ENCODE measurements around the gene CDK14.
"Not testable (repeated sequence)": the region's sequence is repeated elsewhere in the genome, so short reads cannot be mapped to it uniquely, and the experiment has no call there.

The CDK14 gene

GRCh38 chr7:90903841-90904240 lies 307.7 kb downstream of the CDK14 start:
- Histone ChIP-seq H2AFZ (ENCODE audit: low read length, unreplicated experiment) (no peak overlapping the region), H3K4me1 (ENCODE audit: control insufficient read depth, insufficient read depth, low read length, unreplicated experiment) (no peaks in the 10 kb centered on the region), H3K4me3 (ENCODE audit: low read depth, low read length) (no peak overlapping the region), H3K27me3 (ENCODE audit: insufficient read depth, low read length) (no peaks in the 10 kb centered on the region), H3K79me2 (ENCODE audit: control insufficient read depth, insufficient read depth, low read length, unreplicated experiment) (no peaks in the 10 kb centered on the region), H3K36me3 (ENCODE audit: insufficient read depth, low read length) (peaks cover 3% of the 10 kb centered on the region; the same call in 1 of the 2 replicates), H3K27ac (ENCODE audit: low read depth, low read length) (no peak overlapping the region)

DNA sequence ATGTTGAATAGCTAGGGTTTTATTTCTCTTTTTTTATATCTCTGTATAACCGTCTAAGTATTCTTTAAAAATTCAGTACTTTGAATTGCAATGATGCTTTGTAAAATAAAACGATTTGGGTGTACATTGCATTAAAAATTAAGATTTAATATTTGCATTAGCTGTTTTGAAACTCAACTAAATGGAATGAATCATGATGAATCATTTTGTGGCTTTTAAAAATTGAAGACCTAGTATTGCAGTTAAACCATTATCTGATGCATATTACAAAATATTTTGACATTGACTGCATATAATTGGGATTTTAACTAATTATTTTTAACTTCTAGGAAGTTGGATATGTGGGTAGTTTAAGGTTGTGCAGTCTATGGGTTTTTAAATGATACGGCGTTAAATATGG lies 314.0 kb downstream of the CDK14 start:
- Histone ChIP-seq H3K27me3 (ENCODE audit: insufficient read depth, low read length) (no peaks in the 10 kb centered on the region), H2AFZ (ENCODE audit: low read length, unreplicated experiment) (no peak overlapping the region), H3K27ac (ENCODE audit: low read depth, low read length) (no peak overlapping the region), H3K79me2 (ENCODE audit: control insufficient read depth, insufficient read depth, low read length, unreplicated experiment) (no peaks in the 10 kb centered on the region), H3K4me3 (ENCODE audit: low read depth, low read length) (no peak overlapping the region), H3K4me1 (ENCODE audit: control insufficient read depth, insufficient read depth, low read length, unreplicated experiment) (peaks cover 15% of the 10 kb centered on the region), H3K36me3 (ENCODE audit: insufficient read depth, low read length) (0 out of 2 replicates have a peak, but pooled peaks cover 3% of the 10 kb centered on the region)

DNA sequence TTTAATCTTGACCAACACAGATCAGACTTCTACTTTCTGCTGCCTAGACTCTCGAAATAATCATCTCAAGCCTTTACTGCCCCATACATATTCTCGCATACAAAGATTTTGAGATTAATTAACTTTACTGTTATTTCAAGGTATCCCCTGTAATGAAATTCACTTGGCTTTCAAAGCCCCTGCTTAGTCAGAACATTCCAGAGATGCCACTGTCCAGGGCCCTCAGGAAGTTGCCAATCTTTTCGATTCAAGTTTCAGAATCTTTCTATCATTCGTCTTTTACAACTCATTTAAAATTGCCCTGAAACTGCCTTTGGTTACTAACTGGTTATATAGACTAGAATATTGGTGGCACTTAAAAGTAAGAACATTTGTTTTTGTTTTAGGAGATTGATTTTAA lies 320.2 kb downstream of the CDK14 start:
- H3K27me3 ChIP-seq (ENCODE audit: insufficient read depth, low read length) = no peaks in the 10 kb centered on the region
- no peaks in the 10 kb centered on the region for H3K79me2 ChIP-seq (ENCODE audit: control insufficient read depth, insufficient read depth, low read length, unreplicated experiment)
- H3K4me3 ChIP-seq (ENCODE audit: low read depth, low read length) = no peak overlapping the region
- H3K36me3 ChIP-seq (ENCODE audit: insufficient read depth, low read length) = peaks cover 3% of the 10 kb centered on the region
- peaks cover 12% of the 10 kb centered on the region for H3K4me1 ChIP-seq (ENCODE audit: control insufficient read depth, insufficient read depth, low read length, unreplicated experiment)
- H3K27ac ChIP-seq (ENCODE audit: low read depth, low read length) = no peak overlapping the region
- H2AFZ ChIP-seq (ENCODE audit: low read length, unreplicated experiment) = no peak overlapping the region

DNA sequence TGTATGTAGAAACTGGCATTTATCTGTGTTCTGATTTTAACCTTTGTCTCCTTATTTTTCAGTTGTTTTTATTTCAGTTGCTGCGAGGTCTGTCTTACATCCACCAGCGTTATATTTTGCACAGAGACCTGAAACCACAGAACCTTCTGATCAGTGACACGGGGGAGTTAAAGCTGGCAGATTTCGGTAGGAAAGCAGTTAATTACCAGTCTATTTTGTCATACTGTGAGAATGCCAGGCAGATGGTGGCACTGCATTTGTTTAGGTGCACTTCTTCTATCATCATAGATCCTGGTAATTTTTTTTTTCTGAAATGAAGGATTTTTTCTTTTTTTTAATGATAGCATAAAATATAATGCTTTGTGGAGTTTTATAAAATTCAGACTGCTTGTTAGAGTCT lies 321.4 kb downstream of the CDK14 start:
- no peaks in the 10 kb centered on the region for H3K79me2 ChIP-seq (ENCODE audit: control insufficient read depth, insufficient read depth, low read length, unreplicated experiment)
- H3K4me1 ChIP-seq (ENCODE audit: control insufficient read depth, insufficient read depth, low read length, unreplicated experiment) = peaks cover 12% of the 10 kb centered on the region

DNA sequence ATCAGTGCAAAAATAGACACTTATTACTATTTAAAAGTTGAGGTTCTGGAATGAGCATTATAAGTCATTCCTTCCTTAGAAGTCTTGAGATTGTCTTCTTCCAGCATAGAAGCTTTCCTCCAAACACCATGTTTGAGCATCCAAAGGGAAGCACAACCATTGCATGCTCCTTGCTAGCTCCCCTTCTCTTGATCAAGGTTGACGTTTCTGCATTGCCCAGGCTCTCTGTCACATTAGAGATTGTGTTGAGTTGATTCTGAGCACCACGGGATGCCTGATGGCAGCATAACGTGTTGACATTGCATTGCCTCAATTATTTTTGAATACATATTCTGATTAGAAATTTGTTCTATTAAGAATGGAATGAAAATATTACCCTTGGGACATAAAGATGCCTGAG lies 322.2 kb downstream of the CDK14 start:
- no peak overlapping the region for H2AFZ ChIP-seq (ENCODE audit: low read length, unreplicated experiment)
- no peak overlapping the region for H3K27ac ChIP-seq (ENCODE audit: low read depth, low read length)

More for the DNA sequence above, 321.4 kb downstream of the CDK14 start:
- no peak overlapping the region for H2AFZ ChIP-seq (ENCODE audit: low read length, unreplicated experiment)
- H3K36me3 ChIP-seq (ENCODE audit: insufficient read depth, low read length) = peaks cover 6% of the 10 kb centered on the region
- H3K4me3 ChIP-seq (ENCODE audit: low read depth, low read length) = no peak overlapping the region
- H3K27me3 ChIP-seq (ENCODE audit: insufficient read depth, low read length) = no peaks in the 10 kb centered on the region
- H3K27ac ChIP-seq (ENCODE audit: low read depth, low read length) = no peak overlapping the region

DNA sequence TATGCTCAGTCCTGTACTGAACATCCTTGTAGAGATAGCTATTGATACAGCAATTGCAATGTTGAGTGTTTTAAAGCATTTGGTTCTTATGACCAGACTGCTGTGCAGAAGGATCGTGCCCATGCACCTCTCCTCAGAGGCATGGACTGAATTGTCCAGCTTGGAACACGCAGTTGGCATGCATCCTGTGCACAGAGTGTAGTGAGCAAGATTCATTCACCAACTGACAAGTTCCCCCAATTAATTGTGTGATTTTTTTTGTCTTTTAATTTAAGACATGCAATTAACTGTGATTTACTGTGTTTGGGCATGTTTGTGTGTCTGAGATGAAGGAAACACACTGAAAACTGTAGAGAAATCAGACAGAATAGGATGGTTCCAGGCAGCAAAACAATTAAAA lies 323.7 kb downstream of the CDK14 start:
- Histone ChIP-seq H3K36me3 (ENCODE audit: insufficient read depth, low read length) (peaks cover 6% of the 10 kb centered on the region), H3K79me2 (ENCODE audit: control insufficient read depth, insufficient read depth, low read length, unreplicated experiment) (no peaks in the 10 kb centered on the region), H2AFZ (ENCODE audit: low read length, unreplicated experiment) (no peak overlapping the region), H3K27ac (ENCODE audit: low read depth, low read length) (no peak overlapping the region), H3K4me1 (ENCODE audit: control insufficient read depth, insufficient read depth, low read length, unreplicated experiment) (peaks cover 12% of the 10 kb centered on the region), H3K4me3 (ENCODE audit: low read depth, low read length) (no peak overlapping the region), H3K27me3 (ENCODE audit: insufficient read depth, low read length) (no peaks in the 10 kb centered on the region)

More for the DNA sequence above, 322.2 kb downstream of the CDK14 start:
- Histone ChIP-seq H3K27me3 (ENCODE audit: insufficient read depth, low read length) (no peaks in the 10 kb centered on the region), H3K79me2 (ENCODE audit: control insufficient read depth, insufficient read depth, low read length, unreplicated experiment) (no peaks in the 10 kb centered on the region), H3K36me3 (ENCODE audit: insufficient read depth, low read length) (peaks cover 6% of the 10 kb centered on the region), H3K4me3 (ENCODE audit: low read depth, low read length) (no peak overlapping the region), H3K4me1 (ENCODE audit: control insufficient read depth, insufficient read depth, low read length, unreplicated experiment) (peaks cover 12% of the 10 kb centered on the region)

- Histone ChIP-seq H3K79me2 (ENCODE audit: control insufficient read depth, insufficient read depth, low read length, unreplicated experiment) (no peaks in the 10 kb centered on the region), H2AFZ (ENCODE audit: low read length, unreplicated experiment) (no peak overlapping the region), H3K36me3 (ENCODE audit: insufficient read depth, low read length) (peaks cover 6% of the 10 kb centered on the region), H3K4me3 (ENCODE audit: low read depth, low read length) (no peak overlapping the region), H3K27ac (ENCODE audit: low read depth, low read length) (no peak overlapping the region), H3K27me3 (ENCODE audit: insufficient read depth, low read length) (no peaks in the 10 kb centered on the region), H3K4me1 (ENCODE audit: control insufficient read depth, insufficient read depth, low read length, unreplicated experiment) (peaks cover 12% of the 10 kb centered on the region)
These were observed 324.2 kb downstream of the CDK14 start for GRCh38 chr7:90920336-90920735.

DNA sequence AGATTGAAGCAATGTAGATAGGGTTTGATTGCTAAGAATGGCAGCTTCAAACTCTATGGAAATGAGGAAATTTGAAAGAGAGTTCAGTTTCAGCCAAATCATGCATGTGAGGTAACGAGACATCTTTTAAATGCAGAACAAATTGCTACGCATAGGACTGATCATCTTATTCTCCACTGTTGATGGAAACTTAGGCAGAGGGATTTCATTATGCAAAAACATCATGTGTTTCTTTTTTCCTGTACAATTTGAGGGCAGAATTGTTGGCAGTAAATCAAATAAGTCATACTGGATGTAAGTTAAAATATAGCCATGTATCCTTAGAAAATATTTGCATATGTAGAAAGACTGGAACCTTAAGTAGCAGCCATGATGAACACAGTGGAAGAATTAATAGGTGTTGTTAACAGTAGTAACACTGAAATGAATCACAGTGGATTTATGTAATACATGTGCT lies 327.4 kb downstream of the CDK14 start:
- Histone ChIP-seq H3K4me3 (ENCODE audit: low read depth, low read length) (no peak overlapping the region), H3K27ac (ENCODE audit: low read depth, low read length) (no peak overlapping the region), H3K27me3 (ENCODE audit: insufficient read depth, low read length) (no peaks in the 10 kb centered on the region), H3K36me3 (ENCODE audit: insufficient read depth, low read length) (peaks cover 3% of the 10 kb centered on the region; the same call in 1 of the 2 replicates), H3K79me2 (ENCODE audit: control insufficient read depth, insufficient read depth, low read length, unreplicated experiment) (no peaks in the 10 kb centered on the region), H3K4me1 (ENCODE audit: control insufficient read depth, insufficient read depth, low read length, unreplicated experiment) (peaks cover 6% of the 10 kb centered on the region), H2AFZ (ENCODE audit: low read length, unreplicated experiment) (no peak overlapping the region)

GRCh38 chr7:90928700-90929424 lies 332.7 kb downstream of the CDK14 start:
- H3K79me2 ChIP-seq (ENCODE audit: control insufficient read depth, insufficient read depth, low read length, unreplicated experiment); H3K36me3 ChIP-seq (ENCODE audit: insufficient read depth, low read length); H3K4me3 ChIP-seq (ENCODE audit: low read depth, low read length); H2AFZ ChIP-seq (ENCODE audit: low read length, unreplicated experiment); H3K27ac ChIP-seq (ENCODE audit: low read depth, low read length); H3K27me3 ChIP-seq (ENCODE audit: insufficient read depth, low read length); H3K4me1 ChIP-seq (ENCODE audit: control insufficient read depth, insufficient read depth, low read length, unreplicated experiment): not testable (repeated sequence)

GRCh38 chr7:90931986-90932916 lies 336.1 kb downstream of the CDK14 start:
- no peaks in the 10 kb centered on the region for H3K27me3 ChIP-seq (ENCODE audit: insufficient read depth, low read length)
- no peak overlapping the region for H2AFZ ChIP-seq (ENCODE audit: low read length, unreplicated experiment)
- no peak overlapping the region for H3K27ac ChIP-seq (ENCODE audit: low read depth, low read length)
- H3K4me3 ChIP-seq (ENCODE audit: low read depth, low read length) = no peak overlapping the region
- no peaks in the 10 kb centered on the region for H3K36me3 ChIP-seq (ENCODE audit: insufficient read depth, low read length)
- H3K79me2 ChIP-seq (ENCODE audit: control insufficient read depth, insufficient read depth, low read length, unreplicated experiment) = no peaks in the 10 kb centered on the region
- no peaks in the 10 kb centered on the region for H3K4me1 ChIP-seq (ENCODE audit: control insufficient read depth, insufficient read depth, low read length, unreplicated experiment)

Measured in ACC112 (cell line).